Suppressor macrophage (primary cell): ENCODE results near the gene MAD1L1.
"Not testable (repeated sequence)": the region's sequence is repeated elsewhere in the genome, so short reads cannot be mapped to it uniquely, and the experiment has no call there.

Source experiments
- DNase-seq, 4 experiments: peaks; one replicate each; pipeline ENCODE4 v3.0.0-alpha.2; 2020 to 2022
- total RNA-seq, 17 experiments: gene quantifications; one replicate each; lab custom pipeline; 2026; ENCODE audit warnings: mixed read lengths in 6 of 17, inconsistent platforms in 3 of 17; lab: John Stamatoyannopoulos, UW

Gene MAD1L1
- total RNA-seq: 0.33 to 5.6 (median 1.6) reads per million in 17 experiments

DNA sequence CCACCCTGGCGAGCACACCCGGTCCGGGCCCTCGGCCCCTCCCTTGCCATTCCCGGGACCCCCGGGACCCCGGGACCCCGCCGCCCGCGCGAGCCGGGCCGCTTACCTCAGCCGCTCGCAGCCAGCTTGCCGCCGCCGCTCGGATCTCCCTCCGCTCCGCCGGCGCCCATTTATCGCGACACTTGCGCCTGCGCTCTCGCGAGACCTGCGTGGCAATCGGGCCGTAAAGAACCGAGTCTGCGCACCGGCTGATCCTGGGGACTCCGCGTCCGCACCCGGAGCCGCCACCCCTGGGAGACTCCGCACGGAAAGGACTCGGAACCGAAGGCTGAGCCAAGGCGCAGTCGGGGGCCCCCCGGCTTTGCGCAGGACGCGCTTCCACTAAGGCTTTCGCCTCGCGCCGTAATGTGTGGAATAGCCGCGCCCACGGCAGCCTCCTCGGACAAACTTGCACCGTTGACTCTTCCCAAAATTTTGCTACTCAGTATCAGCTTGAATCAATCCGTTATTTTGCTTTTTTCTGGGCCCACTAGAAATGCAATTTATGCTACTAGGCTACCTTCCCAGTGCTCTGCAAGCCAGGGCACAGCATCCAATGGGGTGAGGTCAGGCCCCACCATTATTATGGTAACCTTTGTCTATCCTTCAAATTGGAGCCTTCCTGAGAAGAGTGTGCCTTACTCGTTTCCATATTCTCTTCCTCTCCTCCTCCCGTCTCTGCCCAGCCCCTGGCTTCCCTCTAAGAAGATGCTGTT lies at the start of gene MAD1L1:
MAD1L1 (minus strand) TSS at position 180 of the 755 bp plus-strand sequence. CDS start 2,812 bp downstream, outside the sequence.
- peak; percentile 91 to 97 (median 94) for DNase-seq

DNA sequence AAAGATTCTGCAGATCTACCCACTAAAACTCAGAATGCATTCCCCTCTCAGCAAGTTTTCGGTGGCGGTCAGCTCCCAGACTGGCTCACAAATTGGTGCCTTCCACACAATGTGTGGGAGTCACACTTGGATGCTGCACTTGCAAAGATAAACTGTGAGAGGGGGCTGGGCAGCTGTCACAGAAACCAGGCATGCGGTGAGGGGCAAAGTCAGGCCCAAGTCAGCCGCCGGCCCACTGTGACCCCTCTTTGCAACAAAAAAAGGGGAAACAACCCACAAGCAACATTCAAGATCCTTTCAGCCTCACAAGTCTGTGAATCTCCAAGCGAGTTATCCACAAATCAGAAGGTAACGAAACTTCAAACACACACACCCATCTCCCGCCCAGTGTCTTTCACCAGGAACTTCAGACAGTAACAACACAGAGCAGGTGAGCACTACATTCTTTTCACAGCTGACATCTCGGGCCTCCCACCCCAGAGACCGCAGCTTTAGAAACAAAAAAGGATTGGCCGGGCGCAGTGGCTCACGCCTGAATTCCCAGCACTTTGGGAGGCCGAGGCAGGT lies 49.5 kb upstream of the MAD1L1 start:
- DNase-seq: no peak

DNA sequence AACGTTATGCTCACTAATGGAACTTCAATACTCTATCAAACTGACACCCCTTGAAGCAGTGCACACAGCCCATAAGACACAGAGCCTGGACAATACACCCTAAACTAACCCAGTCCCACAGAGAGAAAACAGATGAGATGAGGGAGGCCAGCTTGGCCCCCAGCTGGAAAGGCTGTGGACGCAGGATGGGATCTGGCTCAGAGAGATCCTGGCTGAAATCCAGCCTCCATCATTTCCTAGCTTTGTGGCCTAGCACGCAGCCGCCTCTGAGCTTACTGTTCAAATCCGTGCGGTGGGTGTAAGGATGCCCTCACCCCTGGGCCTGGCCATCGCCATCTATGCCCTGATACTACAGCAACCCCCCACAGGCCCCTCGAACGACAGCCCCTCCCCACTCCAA lies 48.8 kb upstream of the MAD1L1 start:
- no peak for DNase-seq

DNA sequence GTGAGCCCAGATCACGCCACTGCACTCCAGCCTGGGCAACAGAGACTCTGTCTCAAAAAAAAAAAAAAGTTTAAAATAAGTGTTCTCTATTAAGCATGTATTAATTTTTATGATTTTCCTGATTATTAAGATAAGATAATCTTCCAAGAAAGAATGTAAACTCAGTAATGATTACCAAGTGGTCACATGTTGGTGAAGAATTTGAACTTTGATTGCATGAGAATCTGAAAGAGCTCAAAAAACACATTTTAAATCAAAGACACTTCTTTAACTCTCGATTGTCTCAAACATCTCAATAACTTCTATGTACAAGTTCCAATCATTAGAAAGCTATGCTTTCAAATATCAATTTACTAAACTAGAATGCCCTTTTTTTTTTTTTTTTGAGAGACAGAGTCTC lies 47.7 kb upstream of the MAD1L1 start:
- no peak for DNase-seq

DNA sequence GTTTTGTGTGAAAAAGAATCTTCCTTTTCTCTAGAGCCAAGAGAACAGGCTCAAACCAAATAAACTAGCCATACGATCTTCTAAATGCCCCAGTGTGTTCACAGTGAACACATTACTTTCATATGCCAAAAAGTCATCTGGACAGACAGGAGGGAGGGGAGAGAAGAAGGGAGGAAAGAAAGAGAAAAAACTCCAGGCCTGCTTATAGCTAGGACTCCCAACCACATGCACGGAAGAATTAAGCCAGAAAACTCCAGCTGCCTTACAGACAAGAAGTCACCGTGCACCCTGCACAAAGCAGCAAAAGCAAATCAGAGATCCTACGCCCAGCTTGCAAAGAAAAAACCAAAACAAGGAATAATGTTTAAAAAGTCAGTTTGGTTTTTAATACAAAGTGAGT lies 47.2 kb upstream of the MAD1L1 start:
- no peak for DNase-seq

DNA sequence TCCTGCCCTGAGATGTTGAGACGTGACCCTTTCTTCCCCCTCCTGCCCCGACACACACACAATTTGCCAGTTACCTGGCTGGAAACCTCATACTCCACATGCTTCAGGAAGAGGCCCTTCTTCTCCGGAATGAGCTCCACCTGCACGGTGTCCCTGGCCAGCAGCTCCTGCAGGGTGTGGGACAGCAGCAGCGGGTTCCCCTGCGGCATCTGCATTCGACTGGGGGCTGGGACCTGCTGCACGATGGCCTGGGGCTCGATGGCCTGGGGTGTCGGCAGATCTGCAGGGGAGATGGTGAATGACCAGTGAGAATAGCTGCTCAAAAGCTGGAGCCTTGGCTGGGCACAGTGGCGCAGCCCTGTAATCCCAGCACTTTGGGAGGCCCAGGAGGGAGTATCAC lies 45.3 kb upstream of the MAD1L1 start:
- DNase-seq: no peak

DNA sequence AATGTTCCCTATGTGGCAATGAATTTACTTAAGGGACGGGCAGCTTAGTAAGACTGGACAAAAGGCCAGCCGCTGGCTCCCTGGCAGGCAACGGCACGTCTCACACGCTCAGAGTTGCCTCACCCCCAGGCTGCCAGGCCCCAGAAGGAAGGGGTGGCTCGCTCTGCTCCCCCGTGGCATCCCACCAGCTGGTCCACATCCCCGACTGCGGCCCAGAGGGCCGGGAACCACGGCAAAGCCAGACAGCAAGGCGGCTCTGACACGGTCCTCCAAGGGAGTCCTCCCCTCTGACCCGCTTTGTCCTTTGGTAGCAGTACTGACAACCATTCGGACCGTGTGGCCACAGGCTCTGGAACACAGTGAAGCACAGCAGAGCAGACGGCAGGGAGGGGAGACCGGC lies 43.4 kb upstream of the MAD1L1 start:
- DNase-seq: no peak

DNA sequence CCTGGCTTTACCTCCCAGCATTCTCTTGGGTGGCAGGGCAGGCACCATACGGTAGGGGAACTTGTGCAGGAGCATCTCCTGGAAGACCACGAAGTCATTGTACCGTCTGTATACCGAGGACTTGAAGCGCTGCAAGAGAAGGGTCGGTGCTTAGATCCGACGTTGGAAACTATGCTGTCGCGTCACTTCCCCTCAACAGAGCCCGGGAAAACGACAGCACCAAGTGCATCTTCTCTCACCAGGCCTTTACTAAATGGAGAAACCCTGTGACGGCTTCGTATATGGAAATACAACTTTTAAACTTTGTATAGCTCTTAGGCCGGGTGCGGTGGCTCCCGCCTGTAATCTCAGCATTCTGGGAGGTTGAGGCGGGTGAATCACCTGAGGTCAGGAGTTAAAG lies 42.4 kb upstream of the MAD1L1 start:
- DNase-seq: no peak

DNA sequence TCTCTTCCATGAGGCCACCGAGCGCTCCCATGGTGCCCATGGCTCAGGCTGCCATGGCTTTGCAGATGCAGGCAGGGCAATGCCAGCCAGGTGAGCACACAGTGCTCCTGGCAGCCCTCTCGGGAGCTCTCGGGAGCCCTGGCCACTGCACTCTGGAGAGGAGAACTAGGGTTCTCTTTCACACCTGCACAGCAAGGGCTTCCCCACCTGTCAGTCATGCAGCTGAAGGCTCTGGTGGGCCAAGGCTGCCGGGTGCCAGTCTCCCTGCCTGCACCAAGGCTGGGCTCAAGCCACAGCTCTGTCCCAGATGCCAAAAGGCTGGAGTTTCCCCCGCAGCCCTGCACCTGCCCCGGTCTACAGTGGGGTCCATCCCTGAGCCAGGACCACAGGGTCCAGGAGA lies 41.9 kb upstream of the MAD1L1 start:
- no peak for DNase-seq

DNA sequence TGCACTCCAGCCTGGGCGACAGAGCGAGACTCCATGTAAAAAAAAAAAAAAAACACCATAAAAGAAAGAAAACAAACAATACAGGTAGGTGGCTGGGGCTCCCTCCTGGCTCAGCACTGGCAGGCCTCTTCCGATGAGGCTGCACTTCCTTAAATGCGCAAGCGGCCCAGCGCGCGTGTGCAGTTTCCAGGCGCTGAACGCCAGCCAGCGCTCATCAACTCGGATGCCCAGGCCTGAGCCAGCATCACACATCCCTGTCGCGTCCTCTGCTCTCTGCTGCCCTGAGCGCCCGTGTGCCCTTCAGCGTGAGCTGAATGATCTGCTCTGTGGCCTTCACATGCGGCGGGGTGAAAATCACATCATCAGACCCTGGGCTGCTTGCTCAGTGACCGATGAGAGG lies 41.1 kb upstream of the MAD1L1 start:
- DNase-seq: no peak

DNA sequence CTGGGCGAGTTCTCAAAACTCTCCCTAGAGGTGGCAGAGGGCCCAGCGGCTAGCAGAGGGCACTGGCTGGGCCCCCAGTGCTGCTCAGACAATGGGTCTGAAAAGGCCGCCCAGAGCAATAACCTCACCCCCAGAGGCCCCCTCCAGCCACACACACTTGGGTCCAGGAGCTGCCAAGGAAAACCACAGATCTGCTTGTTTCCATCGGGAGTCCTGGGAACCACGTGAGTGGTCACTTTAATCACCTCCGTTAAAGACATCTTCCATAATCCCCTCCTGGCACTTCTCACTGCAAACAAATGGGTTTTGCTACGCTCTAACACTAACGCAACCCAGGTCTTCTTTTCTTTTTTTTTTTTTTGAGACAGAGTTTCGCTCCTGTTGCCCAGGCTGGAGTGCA lies 39.3 kb upstream of the MAD1L1 start:
- DNase-seq: no peak

DNA sequence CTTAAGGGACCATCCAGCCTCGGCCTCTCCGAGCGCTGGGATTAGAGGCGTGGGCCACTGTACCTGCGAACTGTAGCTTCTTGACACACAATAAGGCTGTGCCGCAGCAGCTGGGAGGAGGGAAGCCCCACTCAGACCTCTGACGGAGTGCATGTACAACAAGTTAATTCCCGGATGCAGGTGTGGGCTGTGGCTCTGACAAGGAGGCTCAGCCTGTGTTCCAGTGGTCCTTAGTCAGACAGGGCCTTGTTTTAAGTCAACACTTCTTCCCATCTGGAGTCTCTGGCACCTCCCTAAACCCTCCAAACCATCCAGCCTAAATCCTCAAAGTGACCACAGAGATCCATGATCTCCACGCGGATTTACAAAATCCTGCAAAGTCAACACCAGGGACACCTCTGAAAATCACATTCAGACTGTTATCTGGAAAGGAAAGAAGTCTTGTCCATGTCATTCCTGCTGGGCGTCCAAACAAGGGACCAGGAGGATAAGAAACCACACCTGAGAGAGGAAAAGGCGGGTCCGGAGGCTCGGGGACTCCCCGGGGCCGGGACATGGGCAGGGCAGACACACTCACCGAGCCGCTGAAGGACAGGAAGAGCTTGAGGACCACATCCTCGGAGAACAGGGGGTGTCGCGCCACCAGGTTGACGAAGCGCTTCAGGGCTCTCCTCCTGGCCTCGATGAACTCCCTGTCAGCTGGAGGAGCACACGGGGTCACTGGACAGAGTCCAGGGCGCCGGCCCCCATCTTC lies 38.7 kb upstream of the MAD1L1 start:
- no peak for DNase-seq

DNA sequence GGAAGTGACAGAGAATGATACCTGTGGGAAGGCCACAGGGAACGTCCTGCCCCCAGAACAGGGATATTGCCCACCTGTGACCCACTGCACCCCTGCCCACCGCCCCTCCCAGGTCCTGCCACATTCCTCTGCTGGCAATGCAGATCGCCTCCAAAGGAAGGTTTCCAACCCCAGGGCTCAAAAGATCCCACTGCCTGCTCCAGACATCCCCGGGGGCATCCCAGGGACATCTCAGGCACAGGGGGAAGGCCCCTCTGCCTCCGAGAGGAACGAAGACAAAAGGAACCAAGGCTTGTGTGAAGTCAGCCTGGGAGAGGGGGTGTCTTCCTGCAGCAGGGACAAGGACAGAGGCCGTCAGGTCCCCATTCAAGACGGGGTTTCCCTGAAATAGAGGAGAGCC lies 37.8 kb upstream of the MAD1L1 start:
- DNase-seq: no peak

DNA sequence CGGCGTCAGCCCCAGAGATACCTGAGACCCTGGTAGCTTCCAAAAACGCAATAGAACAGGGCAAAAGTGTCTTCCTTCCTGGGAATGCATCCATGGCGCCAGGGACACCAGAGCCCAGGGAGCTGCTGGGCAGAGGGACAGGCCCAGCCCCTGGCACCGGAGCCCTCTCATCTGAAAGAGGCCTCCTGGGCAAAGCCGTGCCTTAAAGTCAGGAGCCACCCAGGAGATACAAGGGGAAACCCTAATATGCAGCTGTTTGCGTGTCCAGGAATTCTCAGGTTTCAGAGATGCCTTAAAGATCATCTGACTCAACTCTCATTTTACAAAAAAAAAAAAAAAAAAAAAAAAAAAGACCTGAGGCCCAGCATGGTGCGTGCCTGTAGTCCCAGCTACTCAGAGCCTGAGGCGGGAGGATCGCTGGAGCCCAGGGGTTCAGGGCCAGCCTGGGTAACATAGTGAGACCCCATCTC lies 37.3 kb upstream of the MAD1L1 start:
- no peak for DNase-seq

DNA sequence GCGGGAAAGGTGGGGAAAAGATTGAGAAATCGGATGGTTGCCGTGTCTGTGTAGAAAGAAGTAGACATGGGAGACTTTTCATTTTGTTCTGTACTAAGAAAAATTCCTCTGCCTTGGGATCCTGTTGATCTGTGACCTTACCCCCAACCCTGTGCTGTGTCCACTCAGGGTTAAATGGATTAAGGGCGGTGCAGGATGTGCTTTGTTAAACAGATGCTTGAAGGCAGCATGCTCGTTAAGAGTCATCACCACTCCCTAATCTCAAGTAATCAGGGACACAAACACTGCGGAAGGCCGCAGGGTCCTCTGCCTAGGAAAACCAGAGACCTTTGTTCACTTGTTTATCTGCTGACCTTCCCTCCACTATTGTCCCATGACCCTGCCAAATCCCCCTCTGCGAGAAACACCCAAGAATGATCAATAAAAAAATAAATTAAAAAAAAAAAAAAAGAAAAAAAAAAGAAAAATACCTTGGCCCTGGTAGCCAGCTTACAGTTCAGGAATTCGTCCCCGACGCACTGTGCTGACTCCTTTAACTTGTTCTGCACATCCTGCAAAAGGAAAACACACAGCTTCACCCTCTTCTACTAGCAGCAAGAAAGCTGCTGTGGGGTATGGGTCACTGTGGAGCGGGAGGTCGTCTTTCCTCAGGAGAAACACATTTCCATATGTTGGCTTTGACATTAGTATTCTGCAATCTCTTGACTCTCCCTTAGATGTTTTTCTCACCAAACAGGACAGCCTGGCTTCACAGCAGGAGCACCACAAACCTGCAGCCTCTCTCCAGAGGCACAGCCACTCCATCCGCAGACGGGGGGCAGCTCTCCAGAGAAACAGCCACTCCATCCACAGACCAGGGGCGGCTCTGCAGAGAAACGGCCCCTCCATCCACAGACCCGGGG lies 36.6 kb upstream of the MAD1L1 start:
- not testable (repeated sequence) for DNase-seq

DNA sequence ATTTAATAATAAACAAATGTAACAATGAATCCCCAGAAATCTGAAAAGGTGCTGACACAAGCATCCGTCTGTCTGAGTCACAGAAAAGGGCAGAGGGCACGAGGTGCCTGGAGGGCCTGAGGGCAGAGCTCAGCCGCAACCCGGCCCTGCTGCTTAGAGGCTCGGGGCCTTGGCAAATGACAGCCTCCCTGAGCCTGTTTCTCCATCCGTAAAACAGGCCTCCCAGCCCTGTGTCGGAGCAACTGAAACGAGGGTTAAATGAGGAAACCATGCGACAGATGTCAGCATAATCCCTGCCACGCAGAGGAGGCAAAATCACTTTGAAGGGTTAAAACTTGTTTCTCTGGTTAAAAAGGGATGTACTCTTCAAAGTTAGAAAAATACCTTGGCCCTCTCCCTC lies 34.2 kb upstream of the MAD1L1 start:
- no peak for DNase-seq

DNA sequence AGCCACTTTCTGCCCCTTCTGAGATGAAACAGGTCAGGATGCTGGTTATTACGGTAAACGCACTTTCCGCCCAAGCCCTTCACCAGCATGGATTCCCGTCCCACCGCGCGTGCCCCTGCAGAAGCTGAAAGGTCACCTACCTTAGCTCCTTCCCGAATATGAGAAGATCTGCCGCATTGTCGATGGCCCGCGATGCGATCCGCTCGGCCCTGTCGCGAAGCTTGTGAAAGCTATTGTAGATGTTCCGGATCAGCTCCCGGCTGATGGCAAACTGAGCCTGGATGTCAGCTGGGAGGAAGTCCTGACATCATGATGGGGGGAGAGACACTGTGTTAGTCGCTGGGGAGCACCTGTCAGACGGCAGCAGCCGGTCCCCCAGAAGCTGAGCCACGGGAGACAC lies 31.4 kb upstream of the MAD1L1 start:
- no peak for DNase-seq

DNA sequence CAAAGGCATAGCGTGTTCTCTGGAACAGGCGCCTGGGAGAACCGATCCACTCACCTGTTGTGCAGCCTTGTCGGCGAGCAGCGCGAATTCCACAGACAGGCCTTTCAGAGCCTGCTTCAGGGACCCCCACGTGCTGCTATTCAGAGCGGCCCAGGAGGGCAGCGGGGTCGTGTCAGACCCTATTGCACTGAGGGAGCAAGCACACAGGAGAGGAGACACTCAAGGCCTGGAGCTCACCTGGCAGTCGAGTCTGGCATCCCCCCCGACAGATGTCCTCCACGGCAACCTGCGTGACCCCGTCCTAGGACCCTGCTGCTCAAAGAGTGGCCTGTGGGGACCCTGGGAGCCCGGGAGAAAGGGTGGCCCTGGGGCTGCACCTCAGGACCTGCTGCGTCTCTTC lies 30.4 kb upstream of the MAD1L1 start:
- no peak for DNase-seq

DNA sequence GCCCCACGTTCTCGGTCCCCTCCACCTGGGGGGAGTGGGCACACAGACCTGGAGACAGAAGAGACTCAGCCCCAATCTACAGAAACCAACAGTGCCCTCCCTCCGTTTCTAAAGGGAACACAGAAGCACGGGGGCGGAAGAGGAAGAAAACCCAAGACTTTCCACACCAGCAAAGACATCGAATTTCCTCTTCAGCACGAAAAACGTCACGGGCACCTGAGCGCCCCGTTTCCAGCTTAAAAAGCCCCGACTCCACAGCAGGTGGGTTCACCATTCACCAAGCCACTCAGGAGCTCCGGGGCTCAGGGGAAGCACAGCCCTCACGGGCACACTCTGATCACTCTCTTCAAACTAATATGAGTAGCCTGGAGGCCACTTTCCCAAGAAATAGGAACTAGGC lies 28.9 kb upstream of the MAD1L1 start:
- peak; percentile 71 to 88 (median 81) for DNase-seq

DNA sequence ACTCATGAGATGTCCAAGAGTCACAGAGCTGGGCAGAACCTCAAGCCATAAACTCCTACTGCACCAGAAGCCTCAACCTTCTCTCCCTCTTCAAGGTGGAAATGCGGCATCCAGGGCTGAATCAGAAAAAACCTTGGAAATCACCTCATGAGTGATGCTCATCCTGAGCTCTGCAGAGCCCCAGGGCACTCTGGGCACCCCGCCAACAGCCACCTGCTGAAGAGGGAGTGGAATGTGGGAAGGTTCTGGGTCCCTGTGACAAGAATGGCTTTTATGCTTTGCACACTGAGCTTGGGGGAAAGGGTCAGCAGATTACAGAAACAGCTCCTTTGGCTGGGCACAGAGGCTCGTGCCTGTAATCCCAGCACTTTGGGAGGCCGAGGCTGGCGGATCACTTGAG lies 28.1 kb upstream of the MAD1L1 start:
- no peak for DNase-seq

DNA sequence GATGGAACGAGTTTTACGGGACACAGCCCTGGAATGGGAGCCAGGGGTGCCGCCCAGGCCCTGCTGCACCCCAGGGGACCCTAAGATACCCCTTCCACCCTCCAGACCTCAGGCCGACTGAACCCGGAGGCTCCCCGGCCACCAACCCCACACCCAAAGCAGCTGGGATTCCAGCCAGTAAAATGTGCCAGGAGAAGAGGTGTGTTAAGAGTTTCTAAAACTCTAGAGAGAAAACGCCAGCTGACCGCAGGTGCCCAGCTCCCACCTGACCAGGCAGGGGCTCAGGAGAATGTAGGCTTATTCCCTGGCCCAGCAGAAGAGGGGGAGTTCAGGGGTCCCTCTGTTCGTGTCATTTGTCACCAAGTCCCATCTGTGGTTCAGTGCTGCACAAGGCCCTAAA lies 26.7 kb upstream of the MAD1L1 start:
- DNase-seq: no peak

DNA sequence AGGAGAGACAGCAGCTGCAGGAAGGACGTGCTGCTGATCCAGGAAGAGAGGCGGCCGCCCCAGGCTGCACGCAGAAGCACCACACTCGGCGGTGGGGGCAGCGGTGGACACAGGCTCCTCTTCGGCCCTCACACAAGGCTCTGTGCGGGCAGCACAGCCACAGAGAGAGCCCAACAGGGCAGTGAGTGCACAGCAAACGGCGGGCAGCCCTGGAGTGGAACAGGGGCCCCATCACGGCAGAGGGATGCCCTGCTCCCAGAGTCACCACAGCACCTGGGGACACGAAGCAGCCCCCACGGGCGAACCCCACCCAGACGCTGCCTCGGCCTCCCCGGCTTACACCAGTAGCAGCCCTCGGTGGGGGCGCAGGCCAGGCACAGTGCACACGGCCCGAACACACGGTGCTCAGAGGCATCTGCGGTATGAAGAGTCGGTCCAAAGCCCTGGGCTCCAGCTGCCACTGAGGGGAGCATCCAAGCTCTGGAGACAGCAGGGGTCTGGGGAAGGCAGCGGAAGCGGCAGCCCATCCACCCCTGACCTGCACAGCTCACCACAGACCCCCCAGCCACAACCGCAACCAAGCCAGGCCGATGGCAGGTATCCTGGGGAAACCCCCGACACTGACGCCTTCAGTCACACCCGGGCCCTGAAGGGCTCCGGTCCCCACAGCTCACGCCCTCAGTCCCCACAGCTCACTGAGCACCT lies 26.1 kb upstream of the MAD1L1 start:
- no peak for DNase-seq
